Type B pancreatic cell (in vitro differentiated cells): Measurements from ENCODE around the gene CENPT. TPM values are rescaled to one million over a fixed set of nuclear protein-coding genes. Genes with fewer than 3 reads are reported as not detected.
A peak's percentile ranks its signal among the peaks of the same experiment; 100 is the strongest.

ENCODE experiments used
- DNase-seq: peaks from one replicate; pipeline ENCODE4 v3.0.0; 2021; ENCODE audit warnings: mixed read lengths; ENCODE audit not compliant: unreplicated experiment; ENCODE audit errors: extremely low spot score
- H3K27ac Mint-ChIP-seq: 2 replicates; pipeline ENCODE4 v1.8.0; 2021; ENCODE audit warnings: mild to moderate bottlenecking, mixed read lengths
- H3K27me3 Mint-ChIP-seq: 2 replicates; pipeline ENCODE4 v1.8.0; 2021; ENCODE audit warnings: mixed read lengths
- H3K36me3 Mint-ChIP-seq: 2 replicates; pipeline ENCODE4 v1.8.0; 2021; ENCODE audit warnings: mixed read lengths
- H3K4me1 Mint-ChIP-seq: one replicate; pipeline ENCODE4 v1.8.0; 2021; ENCODE audit warnings: mixed read lengths; ENCODE audit not compliant: unreplicated experiment
- H3K4me3 Mint-ChIP-seq: 2 replicates; pipeline ENCODE4 v1.8.0; 2021; ENCODE audit warnings: mild to moderate bottlenecking, mixed read lengths
- H3K9me3 Mint-ChIP-seq: 2 replicates; pipeline ENCODE4 v1.8.0; 2021; ENCODE audit warnings: mixed read lengths
- total RNA-seq: library from RNA; stranded (reverse); gene quantifications from 2 replicates; pipeline ENCODE4 v1.2.1, GENCODE V29; 2021; ENCODE audit warnings: low replicate concordance
- TF ChIP-seq, protein P1 (sequence below): fragments of 200-600 bp; sonication (generic); conservative IDR thresholded peaks from 2 replicates; pipeline ENCODE4 v1.5.0; 2021; ENCODE audit warnings: antibody characterized with exemption, mild to moderate bottlenecking

CENPT gene
- total RNA-seq, 1 donor from 2014 or later, result 74.2 TPM

DNA sequence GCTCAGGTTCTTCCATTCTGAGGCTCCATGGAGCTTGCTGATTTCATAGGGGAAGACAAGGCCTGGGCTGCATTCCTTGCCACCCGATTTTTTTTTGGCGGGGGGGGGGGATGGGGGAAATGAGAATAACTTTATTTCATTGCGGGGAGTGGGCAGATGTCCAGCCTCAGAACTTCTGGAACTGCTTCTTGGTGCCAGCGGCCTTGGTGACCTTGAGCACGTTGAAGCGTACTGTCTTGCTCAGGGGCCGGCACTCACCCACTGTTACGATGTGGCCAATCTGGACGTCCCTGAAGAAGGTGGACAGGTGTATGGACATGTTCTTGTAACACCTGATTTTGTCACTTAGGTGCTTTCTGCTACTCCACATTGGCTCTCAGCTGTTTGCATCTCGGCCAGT lies 8.3 kb upstream of the CENPT start:
- Mint-ChIP-seq H3K27me3 (no peaks in the 10 kb centered on the region), H3K4me1 (peaks cover 32% of the 10 kb centered on the region), H3K27ac (peak overlapping the region; percentile 89), H3K36me3 (peaks cover 10% of the 10 kb centered on the region), H3K4me3 (no peak overlapping the region), H3K9me3 (no peaks in the 10 kb centered on the region)
- no peak for DNase-seq
- TF ChIP-seq, protein P1, sequence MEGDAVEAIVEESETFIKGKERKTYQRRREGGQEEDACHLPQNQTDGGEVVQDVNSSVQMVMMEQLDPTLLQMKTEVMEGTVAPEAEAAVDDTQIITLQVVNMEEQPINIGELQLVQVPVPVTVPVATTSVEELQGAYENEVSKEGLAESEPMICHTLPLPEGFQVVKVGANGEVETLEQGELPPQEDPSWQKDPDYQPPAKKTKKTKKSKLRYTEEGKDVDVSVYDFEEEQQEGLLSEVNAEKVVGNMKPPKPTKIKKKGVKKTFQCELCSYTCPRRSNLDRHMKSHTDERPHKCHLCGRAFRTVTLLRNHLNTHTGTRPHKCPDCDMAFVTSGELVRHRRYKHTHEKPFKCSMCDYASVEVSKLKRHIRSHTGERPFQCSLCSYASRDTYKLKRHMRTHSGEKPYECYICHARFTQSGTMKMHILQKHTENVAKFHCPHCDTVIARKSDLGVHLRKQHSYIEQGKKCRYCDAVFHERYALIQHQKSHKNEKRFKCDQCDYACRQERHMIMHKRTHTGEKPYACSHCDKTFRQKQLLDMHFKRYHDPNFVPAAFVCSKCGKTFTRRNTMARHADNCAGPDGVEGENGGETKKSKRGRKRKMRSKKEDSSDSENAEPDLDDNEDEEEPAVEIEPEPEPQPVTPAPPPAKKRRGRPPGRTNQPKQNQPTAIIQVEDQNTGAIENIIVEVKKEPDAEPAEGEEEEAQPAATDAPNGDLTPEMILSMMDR, result no peak

DNA sequence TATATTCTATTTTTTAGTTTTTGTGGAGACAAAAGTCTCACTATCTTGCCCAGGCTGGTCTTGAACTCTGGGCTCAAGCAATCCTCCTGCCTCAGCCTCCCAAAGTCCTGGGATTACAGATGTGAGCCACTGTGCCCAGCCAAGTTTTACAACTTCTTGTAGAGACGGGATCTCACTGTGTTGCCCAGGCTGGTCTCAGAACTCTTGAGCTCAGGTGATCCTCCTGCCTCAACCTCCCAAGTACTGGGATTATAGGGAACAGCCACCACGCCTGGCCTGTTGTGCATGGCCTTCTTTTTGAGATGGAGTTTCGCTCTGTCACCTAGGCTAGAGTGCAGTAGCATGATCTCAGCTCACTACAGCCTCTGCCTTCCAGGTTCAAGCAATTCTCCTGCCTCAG lies 6.2 kb upstream of the CENPT start:
- TF ChIP-seq, protein P1, result no peak
- Mint-ChIP-seq H3K9me3 (no peaks in the 10 kb centered on the region), H3K27ac (no peak overlapping the region), H3K4me1 (peaks cover 35% of the 10 kb centered on the region), H3K36me3 (peaks cover 10% of the 10 kb centered on the region), H3K4me3 (no peak overlapping the region), H3K27me3 (no peaks in the 10 kb centered on the region)
- DNase-seq, result no peak

DNA sequence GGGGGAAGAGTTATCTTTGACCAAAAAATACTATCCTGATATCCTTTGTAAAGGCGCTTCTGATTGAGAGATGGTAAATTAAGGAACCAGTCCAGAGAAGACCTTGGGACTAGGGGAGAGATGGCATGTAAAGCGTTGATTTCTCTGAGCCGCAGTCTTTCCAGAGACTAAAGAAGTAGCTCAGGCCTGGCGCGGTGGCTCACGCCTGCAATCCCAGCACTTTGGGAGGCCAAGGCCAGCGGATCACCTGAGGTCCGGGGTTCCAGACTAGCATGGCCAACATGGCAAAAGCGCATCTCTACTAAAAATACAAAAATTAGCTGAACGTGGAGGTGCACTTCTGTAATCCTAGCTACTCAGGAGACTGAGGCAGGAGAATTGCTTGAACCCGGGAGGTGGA lies 625 bp upstream of the CENPT start:
- TF ChIP-seq, protein P1, result no peak
- Mint-ChIP-seq H3K27ac (peak overlapping the region; percentile 99), H3K4me3 (peak overlapping the region; percentile 96), H3K36me3 (peaks cover 3% of the 10 kb centered on the region), H3K9me3 (no peaks in the 10 kb centered on the region), H3K4me1 (peaks cover 36% of the 10 kb centered on the region), H3K27me3 (no peaks in the 10 kb centered on the region)
- no peak for DNase-seq

DNA sequence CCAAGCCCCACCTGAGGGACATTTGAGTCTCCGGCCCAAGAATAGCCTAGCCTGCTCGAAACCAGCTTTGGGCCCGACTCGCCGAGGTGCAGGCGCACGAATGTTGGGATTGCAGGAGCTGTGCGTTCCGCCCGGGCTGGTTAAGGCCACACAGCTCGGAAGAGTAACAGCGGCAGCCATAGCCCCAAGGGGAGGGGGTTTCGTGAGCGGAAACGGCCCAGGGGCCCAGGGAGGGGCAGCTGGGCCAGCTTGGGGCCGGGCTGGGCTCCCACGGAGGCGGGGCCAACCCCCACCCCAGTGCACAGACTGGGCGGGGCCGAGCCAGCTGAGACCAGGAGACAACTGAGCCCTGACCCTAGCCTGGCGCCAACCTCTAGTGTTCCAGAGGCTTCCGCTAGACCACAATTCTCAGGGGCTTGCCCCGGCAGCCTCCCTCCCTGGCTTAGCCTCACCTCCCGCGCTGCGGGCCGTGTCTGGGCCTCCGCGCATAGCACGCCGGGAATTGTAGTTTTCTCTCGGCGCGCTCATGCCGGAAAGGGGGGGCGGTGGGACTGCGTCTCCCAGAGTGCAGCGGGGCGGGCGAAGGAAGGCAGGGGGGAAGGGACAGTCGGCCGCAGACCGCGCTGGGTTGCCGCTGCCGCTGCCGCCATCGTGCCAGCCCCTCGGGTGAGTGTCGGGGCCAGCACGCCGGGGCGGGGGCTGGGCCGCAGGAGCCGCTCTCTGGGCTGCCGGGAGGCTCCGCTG lies 1.0 kb downstream of the CENPT start, which contains the start of gene NUTF2:
Gene NUTF2, plus strand, starts transcription at position 614 of the 744 bp plus-strand sequence. CDS start 18,198 bp downstream, outside the sequence.
- peak within 1 kb of the TSS; percentile 99 for H3K27ac Mint-ChIP-seq
- peaks cover 3% of the 10 kb centered on the region for H3K36me3 Mint-ChIP-seq
- H3K27me3 Mint-ChIP-seq, result no peaks in the 10 kb centered on the region
- TF ChIP-seq, protein P1, result peak; percentile 20
- peaks cover 39% of the 10 kb centered on the region for H3K4me1 Mint-ChIP-seq
- no peaks in the 10 kb centered on the region for H3K9me3 Mint-ChIP-seq
- peak within 1 kb of the TSS; percentile 96 for H3K4me3 Mint-ChIP-seq
- DNase-seq, result peak; percentile 99

DNA sequence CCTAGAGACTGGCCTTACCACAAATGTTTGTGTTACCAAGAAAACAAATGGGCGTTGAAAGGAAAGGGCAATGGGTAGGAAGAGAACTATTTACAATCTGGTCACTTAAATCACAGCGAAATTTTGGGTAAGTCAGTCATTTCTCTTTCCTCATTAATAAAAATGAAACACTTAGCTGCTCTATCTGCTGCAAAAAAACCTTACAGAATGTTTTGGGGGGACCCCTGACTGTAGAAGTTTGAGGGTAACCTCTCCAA lies 1.5 kb downstream of the CENPT start:
- Mint-ChIP-seq H3K27me3 (no peaks in the 10 kb centered on the region), H3K36me3 (peaks cover 3% of the 10 kb centered on the region), H3K4me3 (peak overlapping the region; percentile 88), H3K9me3 (no peaks in the 10 kb centered on the region), H3K27ac (peak overlapping the region; percentile 94), H3K4me1 (peaks cover 42% of the 10 kb centered on the region)
- DNase-seq, result no peak
- TF ChIP-seq, protein P1, result no peak
